BLaER1 treated with 17β-estradiol and CSF1 and Interleukin-3, amounts not matched to agents 10 nM and 100 nM (cell line): ENCODE measurements around the gene STAMBPL1.
A peak's percentile ranks its signal among the peaks of the same experiment; 100 is the strongest.

Experiments used
- H3K27ac ChIP-seq, 11 experiments: shearing (Covaris generic); formaldehyde crosslinking; 2 replicates each; pipeline ENCODE4 v1.8.1; 2022
- H3K27me3 ChIP-seq, 11 experiments: shearing (Covaris generic); formaldehyde crosslinking; 2 replicates each; pipeline ENCODE4 v1.8.1; 2022
- H3K36me3 ChIP-seq, 11 experiments: shearing (Covaris generic); formaldehyde crosslinking; 2 replicates each; pipeline ENCODE4 v1.8.1; 2022
- H3K4me1 ChIP-seq, 10 experiments: shearing (Covaris generic); formaldehyde crosslinking; 2 replicates each; pipeline ENCODE4 v1.8.1; 2022
- H3K4me2 ChIP-seq, 11 experiments: shearing (Covaris generic); formaldehyde crosslinking; 2 replicates each; pipeline ENCODE4 v1.8.1; 2022
- H3K4me3 ChIP-seq, 10 experiments: shearing (Covaris generic); formaldehyde crosslinking; 2 replicates each; pipeline ENCODE4 v1.8.1; 2022
- H3K9ac ChIP-seq, 11 experiments: shearing (Covaris generic); formaldehyde crosslinking; 2 replicates each; pipeline ENCODE4 v1.8.1; 2022
- H3K9me3 ChIP-seq, 11 experiments: shearing (Covaris generic); formaldehyde crosslinking; replicated peaks in 1 of 11; 2 replicates each; pipeline ENCODE4 v1.8.1; 2022
- H4K20me1 ChIP-seq, 11 experiments: shearing (Covaris generic); formaldehyde crosslinking; 2 replicates each; pipeline ENCODE4 v1.8.1; 2022
- Cebpa-rat ChIP-seq, 11 experiments: shearing (Covaris generic); IDR thresholded peaks; 2 replicates each; pipeline ENCODE4 v1.8.1; 2022

The STAMBPL1 gene

DNA sequence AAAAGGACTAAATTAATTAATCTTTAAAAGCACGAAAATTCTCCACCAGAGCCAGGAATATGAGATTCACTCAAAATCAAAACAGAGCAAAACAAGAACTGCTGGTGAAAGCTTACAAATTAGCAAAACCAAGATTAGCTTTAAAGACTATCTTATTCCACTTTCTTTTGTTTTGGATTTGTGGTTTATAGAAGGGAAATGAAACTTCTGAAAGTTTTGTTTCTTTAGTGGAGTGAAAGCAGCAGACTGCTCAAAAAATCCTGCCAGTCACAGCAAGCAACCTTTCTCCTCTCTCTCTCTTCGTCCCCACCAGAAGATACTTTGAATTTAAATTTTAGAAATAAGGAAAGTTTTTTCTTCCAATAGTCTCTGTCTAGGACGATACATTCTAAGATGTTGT lies 64.8 kb downstream of the STAMBPL1 start:
- Histone ChIP-seq H3K4me1 (peaks cover 17 to 32% (median 21%) of the 10 kb centered on the region in 10 experiments), H3K9ac (peak overlapping the region in 2 of 11 experiments; percentile 23 to 49; a peak in 2 of 22 replicates), H3K27me3 (peaks cover 0 to 51% (median 0%) of the 10 kb centered on the region in 11 experiments; a peak in 4 of 22 replicates), H3K36me3 (peaks cover 0 to 44% (median 0%) of the 10 kb centered on the region in 11 experiments; a peak in 3 of 22 replicates), H3K9me3 (no peaks in the 10 kb centered on the region), H4K20me1 (peaks cover 0 to 26% (median 0%) of the 10 kb centered on the region in 11 experiments; a peak in 2 of 22 replicates), H3K27ac (0 out of 22 replicates have a peak overlapping the region, but pooled peaks of 1 of the 11 experiments have one; percentile 21), H3K4me3 (no peak overlapping the region), H3K4me2 (peak overlapping the region; percentile 37 to 87 (median 56))
- TF ChIP-seq Cebpa-rat (IDR thresholded peaks at IDR 0.05), result no peak

DNA sequence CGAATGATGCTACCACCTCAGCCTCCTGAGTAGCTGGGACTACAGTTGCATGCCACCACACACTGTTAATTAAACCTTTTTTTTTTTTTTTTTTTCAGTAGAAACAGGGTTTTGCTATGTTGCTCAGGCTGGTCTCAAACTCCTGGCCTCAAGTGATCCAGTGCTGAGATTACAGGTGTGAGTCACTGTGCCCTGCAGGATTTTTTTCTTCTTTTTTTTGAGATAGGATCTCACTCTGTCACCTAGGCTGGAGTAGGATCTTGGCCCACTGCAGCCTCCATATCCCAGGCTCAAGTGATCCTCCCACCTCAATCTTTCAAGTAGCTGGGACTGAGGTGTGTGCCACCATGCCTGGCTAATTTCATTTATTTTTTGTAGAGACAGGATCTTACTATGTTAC lies 66.2 kb downstream of the STAMBPL1 start:
- TF ChIP-seq Cebpa-rat (IDR thresholded peaks at IDR 0.05), result no peak
- Histone ChIP-seq H3K36me3 (peaks cover 0 to 32% (median 0%) of the 10 kb centered on the region in 11 experiments; a peak in 3 of 22 replicates), H3K9me3 (no peaks in the 10 kb centered on the region), H3K4me2 (no peak overlapping the region), H4K20me1 (peaks cover 0 to 35% (median 0%) of the 10 kb centered on the region in 11 experiments; a peak in 2 of 22 replicates), H3K4me1 (peaks cover 31 to 46% (median 35%) of the 10 kb centered on the region in 10 experiments), H3K4me3 (no peak overlapping the region), H3K27ac (no peak overlapping the region), H3K27me3 (peaks cover 0 to 40% (median 0%) of the 10 kb centered on the region in 11 experiments; a peak in 4 of 22 replicates), H3K9ac (no peak overlapping the region)

DNA sequence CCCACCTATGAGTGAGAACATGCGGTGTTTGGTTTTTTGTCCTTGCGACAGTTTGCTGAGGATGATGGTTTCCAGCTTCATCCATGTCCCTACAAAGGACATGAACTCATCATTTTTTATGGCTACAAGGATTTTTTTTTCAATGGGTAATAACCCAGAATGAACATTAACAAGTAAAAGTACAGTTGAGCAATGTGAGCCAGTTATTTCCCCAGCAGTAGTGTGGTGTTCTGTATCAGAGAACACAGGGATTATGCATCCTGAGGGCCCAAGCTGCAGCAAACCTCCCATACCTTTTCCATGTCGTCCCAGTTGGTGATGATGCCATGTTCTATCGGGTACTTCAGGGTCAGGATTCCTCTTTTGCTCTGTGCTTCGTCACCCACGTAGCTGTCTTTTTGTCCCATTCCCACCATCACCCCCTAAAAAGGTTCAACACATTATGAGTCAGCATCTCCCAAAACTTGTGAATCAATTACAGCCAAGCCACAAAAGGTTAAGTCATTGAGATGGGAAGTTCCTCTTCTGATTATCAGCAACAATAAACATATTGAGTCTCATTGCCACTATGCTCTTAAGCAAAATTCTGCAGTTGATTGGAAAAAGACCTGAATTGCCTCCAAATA lies 67.0 kb downstream of the STAMBPL1 start:
- Histone ChIP-seq H4K20me1 (peaks cover 0 to 43% (median 0%) of the 10 kb centered on the region in 11 experiments; a peak in 4 of 22 replicates), H3K9ac (no peak overlapping the region), H3K4me1 (peaks cover 38 to 54% (median 44%) of the 10 kb centered on the region in 10 experiments), H3K36me3 (peaks cover 0 to 23% (median 0%) of the 10 kb centered on the region in 11 experiments; a peak in 3 of 22 replicates), H3K4me2 (peak overlapping the region in 1 of 11 experiments; percentile 44; a peak in 3 of 22 replicates), H3K27me3 (peaks cover 0 to 40% (median 0%) of the 10 kb centered on the region in 11 experiments; a peak in 4 of 22 replicates), H3K4me3 (no peak overlapping the region), H3K27ac (no peak overlapping the region), H3K9me3 (no peaks in the 10 kb centered on the region)
- TF ChIP-seq Cebpa-rat (IDR thresholded peaks at IDR 0.05), result no peak

DNA sequence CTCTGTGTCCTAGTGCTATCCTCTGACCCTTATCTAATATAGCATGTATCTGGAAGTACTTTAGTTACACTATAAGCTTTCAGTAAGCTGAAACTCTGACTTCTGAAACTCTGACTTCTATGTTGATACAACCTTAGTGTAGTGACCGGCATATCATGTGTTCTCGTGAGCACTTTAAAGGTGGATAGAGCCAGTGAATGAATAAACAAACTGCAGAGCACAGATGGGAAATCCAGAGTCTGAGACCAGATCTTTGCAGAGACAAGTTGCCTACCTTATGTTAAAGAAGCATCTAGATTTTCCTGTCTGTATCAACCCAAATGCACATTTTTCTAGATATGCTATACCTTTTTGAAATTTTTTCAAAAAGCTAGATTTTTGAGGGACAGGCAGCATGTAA lies 69.0 kb downstream of the STAMBPL1 start:
- Histone ChIP-seq H3K27ac (no peak overlapping the region), H3K4me2 (no peak overlapping the region), H3K9me3 (peaks cover 0 to 9% (median 0%) of the 10 kb centered on the region in 11 experiments; a peak in 2 of 22 replicates), H3K4me3 (no peak overlapping the region), H3K27me3 (peaks cover 0 to 22% (median 0%) of the 10 kb centered on the region in 11 experiments; a peak in 4 of 22 replicates), H3K9ac (no peak overlapping the region), H3K36me3 (0 out of 22 replicates have a peak, but pooled peaks cover 0 to 5% (median 0%) of the 10 kb centered on the region in 11 experiments), H4K20me1 (peaks cover 0 to 44% (median 0%) of the 10 kb centered on the region in 11 experiments; a peak in 4 of 22 replicates), H3K4me1 (peaks cover 34 to 52% (median 42%) of the 10 kb centered on the region in 10 experiments)
- TF ChIP-seq Cebpa-rat (IDR thresholded peaks at IDR 0.05), result no peak

DNA sequence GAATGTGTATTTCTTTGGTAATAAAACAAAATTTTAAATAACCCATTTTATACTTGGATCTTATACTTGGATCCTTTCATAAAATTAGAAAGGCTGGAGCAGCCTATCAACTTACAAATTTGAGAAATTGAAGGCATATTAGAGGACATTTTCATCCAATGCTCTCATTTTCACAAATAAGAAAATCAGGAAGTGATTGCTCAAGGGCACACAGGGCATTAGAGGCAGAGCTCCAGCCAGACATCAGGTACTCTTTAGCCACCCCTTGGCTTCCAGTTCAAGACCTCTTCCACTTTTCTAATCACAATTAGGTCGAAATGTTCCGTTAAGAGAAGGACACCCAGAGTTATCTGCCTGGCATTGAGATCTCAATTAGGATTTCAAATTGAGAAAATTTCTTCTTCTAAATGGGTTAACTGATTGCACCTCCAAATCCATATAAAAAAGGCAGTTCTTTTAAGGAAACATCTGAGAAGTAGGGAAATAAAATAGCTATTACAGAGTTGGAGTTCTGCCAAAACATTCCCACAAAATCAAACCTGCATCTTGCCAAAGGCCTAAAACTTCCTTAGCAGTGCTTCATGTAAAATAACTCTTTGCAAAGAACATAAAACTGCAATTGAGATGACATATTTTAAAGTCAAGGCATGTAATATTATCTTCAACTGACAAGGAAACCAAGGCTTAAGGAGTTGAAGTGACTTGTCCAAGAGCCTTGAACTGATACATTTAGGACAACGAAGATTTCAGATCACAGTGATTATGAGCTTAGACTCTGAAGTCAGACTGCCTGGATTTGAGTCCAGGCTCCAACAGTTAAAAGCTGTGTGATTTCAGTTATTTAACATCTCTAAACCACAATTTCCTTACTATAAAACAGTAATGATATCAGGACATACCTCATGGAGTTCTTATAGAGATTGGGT lies 70.1 kb downstream of the STAMBPL1 start:
- TF ChIP-seq Cebpa-rat (IDR thresholded peaks at IDR 0.05), result no peak
- Histone ChIP-seq H3K27ac (no peak overlapping the region), H3K4me1 (peaks cover 23 to 41% (median 31%) of the 10 kb centered on the region in 10 experiments), H3K4me2 (peak overlapping the region in 9 of 11 experiments; percentile 41 to 76 (median 58); a peak in 16 of 22 replicates), H3K9me3 (peaks cover 0 to 12% (median 0%) of the 10 kb centered on the region in 11 experiments; a peak in 2 of 22 replicates), H3K27me3 (peaks cover 0 to 22% (median 0%) of the 10 kb centered on the region in 11 experiments; a peak in 4 of 22 replicates), H3K4me3 (no peak overlapping the region), H4K20me1 (peaks cover 0 to 34% (median 0%) of the 10 kb centered on the region in 11 experiments; a peak in 4 of 22 replicates), H3K9ac (no peak overlapping the region), H3K36me3 (0 out of 22 replicates have a peak, but pooled peaks cover 0 to 5% (median 0%) of the 10 kb centered on the region in 11 experiments)

DNA sequence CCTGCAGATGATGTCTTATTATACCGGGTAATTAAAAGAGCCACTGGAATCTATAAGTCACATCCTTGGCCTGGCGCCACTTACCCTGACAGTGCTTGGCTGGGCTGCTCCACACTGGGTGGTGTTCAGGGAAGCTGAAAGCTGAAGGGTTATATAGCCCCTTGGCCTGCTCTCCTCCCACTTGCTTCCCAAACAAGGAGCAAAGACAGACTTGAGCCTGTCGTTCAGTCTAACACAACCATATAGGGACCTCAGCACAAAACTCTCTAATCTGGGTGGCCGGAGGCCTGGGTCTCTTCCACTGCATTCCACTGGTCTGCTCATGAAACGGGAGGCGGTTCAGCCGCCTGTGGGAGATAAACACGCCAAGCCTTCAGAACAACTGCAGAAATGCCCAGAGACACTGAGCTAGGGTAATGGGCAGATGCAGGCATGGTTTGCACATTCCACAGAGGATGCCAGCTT lies 72.6 kb downstream of the STAMBPL1 start, which contains the start of gene ACTA2:
Gene ACTA2, minus strand, starts transcription at position 127 of the 465 bp plus-strand sequence. CDS start 3,843 bp downstream, outside the sequence.
- H3K9me3 ChIP-seq, result peaks cover 0 to 12% (median 0%) of the 10 kb centered on the region in 11 experiments; a peak in 2 of 22 replicates
- 0 out of 22 replicates have a peak within 1 kb of the TSS, but pooled peaks of 1 of the 11 experiments have one; percentile 25 for H3K9ac ChIP-seq
- H3K36me3 ChIP-seq, result 0 out of 22 replicates have a peak, but pooled peaks cover 0 to 5% (median 0%) of the 10 kb centered on the region in 11 experiments
- peaks cover 0 to 22% (median 0%) of the 10 kb centered on the region in 11 experiments; a peak in 2 of 22 replicates for H3K27me3 ChIP-seq
- no peak for TF ChIP-seq Cebpa-rat (IDR thresholded peaks at IDR 0.05)
- H3K4me3 ChIP-seq, result no peak within 1 kb of the TSS
- peaks cover 19 to 27% (median 24%) of the 10 kb centered on the region in 10 experiments for H3K4me1 ChIP-seq
- peak within 1 kb of the TSS; percentile 42 to 76 (median 58) for H3K4me2 ChIP-seq
- H3K27ac ChIP-seq, result peak within 1 kb of the TSS in 1 of 11 experiments; percentile 24; a peak in 1 of 22 replicates
- H4K20me1 ChIP-seq, result peaks cover 0 to 27% (median 0%) of the 10 kb centered on the region in 11 experiments; a peak in 4 of 22 replicates

DNA sequence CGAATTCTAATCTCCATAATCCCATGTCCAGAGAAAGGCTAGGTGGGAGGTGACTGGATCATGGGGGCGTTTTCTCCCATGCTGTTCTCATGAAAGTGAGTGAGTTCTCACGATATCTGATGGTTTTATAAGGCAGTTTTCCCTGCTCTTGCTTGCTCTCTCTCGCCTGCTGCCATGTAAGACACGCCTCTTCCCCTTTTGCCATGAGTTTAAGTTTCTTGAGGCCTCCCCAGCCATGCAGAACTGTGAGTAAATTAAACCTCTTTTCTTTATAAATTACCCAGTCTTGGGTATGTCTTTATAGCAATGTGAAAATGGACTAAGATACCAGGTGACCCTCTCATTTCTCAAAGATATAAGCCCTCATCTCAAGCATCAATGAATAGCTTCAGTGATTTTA lies 73.6 kb downstream of the STAMBPL1 start:
- H3K9ac ChIP-seq, result no peak overlapping the region
- no peak overlapping the region for H3K4me2 ChIP-seq
- TF ChIP-seq Cebpa-rat (IDR thresholded peaks at IDR 0.05), result no peak
- H3K27ac ChIP-seq, result no peak overlapping the region
- H3K27me3 ChIP-seq, result peaks cover 0 to 18% (median 0%) of the 10 kb centered on the region in 11 experiments; a peak in 2 of 22 replicates
- peaks cover 0 to 12% (median 0%) of the 10 kb centered on the region in 11 experiments; a peak in 2 of 22 replicates for H3K9me3 ChIP-seq
- no peaks in the 10 kb centered on the region for H3K36me3 ChIP-seq
- H3K4me3 ChIP-seq, result no peak overlapping the region
- peaks cover 0 to 27% (median 0%) of the 10 kb centered on the region in 11 experiments; a peak in 4 of 22 replicates for H4K20me1 ChIP-seq
- peaks cover 19 to 27% (median 24%) of the 10 kb centered on the region in 10 experiments for H3K4me1 ChIP-seq
